CD4-positive, CD25-positive, alpha-beta regulatory T cell (primary cell): ENCODE measurements around the gene IRF2. TPM values are rescaled to one million over a fixed set of nuclear protein-coding genes. Genes with fewer than 3 reads are reported as not detected.

ENCODE experiments used
- ATAC-seq, 2 donors: fragments of 150-1000 bp; cut with Tn5 transposase; one replicate each; pipeline ENCODE4 v1.10.0; 2021; ENCODE audit warnings: low read depth in 2 of 2, moderate number of reproducible peaks in 2 of 2, moderate library complexity in 1 of 2
- DNase-seq, 3 donors: peaks; one replicate each; pipeline versions ENCODE4 v3.0.0 to v3.0.0-alpha.2; 2012 to 2022; ENCODE audit warnings: mixed read lengths in 1 of 3
- H3K27ac ChIP-seq: one replicate; pipeline ENCODE4 v1.7.0; 2013; ENCODE audit warnings: mild to moderate bottlenecking, low read length; ENCODE audit not compliant: insufficient read depth, poor library complexity, severe bottlenecking
- H3K27me3 ChIP-seq: one replicate; pipeline ENCODE4 v1.7.0; 2013; ENCODE audit warnings: low read length; ENCODE audit not compliant: control insufficient read depth, insufficient read depth
- H3K36me3 ChIP-seq: one replicate; pipeline ENCODE4 v1.7.0; 2013; ENCODE audit warnings: mild to moderate bottlenecking, low read length, moderate library complexity; ENCODE audit not compliant: control insufficient read depth, insufficient read depth
- H3K4me1 ChIP-seq: 2 replicates; pipeline ENCODE4 v1.7.0; 2013; ENCODE audit warnings: mild to moderate bottlenecking, low read length; ENCODE audit not compliant: insufficient read depth, control insufficient read depth, poor library complexity, severe bottlenecking
- H3K4me3 ChIP-seq: one replicate; pipeline ENCODE4 v1.7.0; 2013; ENCODE audit warnings: low read depth, mild to moderate bottlenecking, low read length, moderate library complexity
- H3K9me3 ChIP-seq, 2 experiments: 1 replicate in 1 of 2; 2 replicates in 1 of 2; pipeline ENCODE4 v1.7.0; 2013; ENCODE audit warnings: low read length in 2 of 2, mild to moderate bottlenecking in 1 of 2, moderate library complexity in 1 of 2; ENCODE audit not compliant: control insufficient read depth in 2 of 2
- H3K27ac Mint-ChIP-seq, 3 donors: one replicate each; pipeline ENCODE4 v1.8.0; 2020 to 2022; ENCODE audit warnings: mild to moderate bottlenecking in 3 of 3, mixed read lengths in 3 of 3, moderate library complexity in 2 of 3
- H3K27me3 Mint-ChIP-seq: one replicate; pipeline ENCODE4 v1.8.0; 2022; ENCODE audit warnings: mild to moderate bottlenecking, mixed read lengths
- H3K36me3 Mint-ChIP-seq: one replicate; pipeline ENCODE4 v1.8.0; 2020; ENCODE audit warnings: mixed read lengths
- H3K4me1 Mint-ChIP-seq, 4 donors: one replicate each; pipeline ENCODE4 v1.8.0; 2020 to 2022; ENCODE audit warnings: mixed read lengths in 4 of 4, mild to moderate bottlenecking in 1 of 4
- H3K4me3 Mint-ChIP-seq, 4 donors: one replicate each; pipeline ENCODE4 v1.8.0; 2020 to 2022; ENCODE audit warnings: mild to moderate bottlenecking in 4 of 4, mixed read lengths in 4 of 4, moderate library complexity in 3 of 4
- H3K9me3 Mint-ChIP-seq, 7 donors: one replicate each; pipeline ENCODE4 v1.8.0; 2020 to 2022; ENCODE audit warnings: mixed read lengths in 7 of 7, mild to moderate bottlenecking in 3 of 7, moderate library complexity in 2 of 7
- polyA plus RNA-seq, 4 donors: library from polyadenylated mRNA; unstranded; fragments of 300-500 nt; fragmentation: Illumina TruSeq; gene quantifications; one replicate each; pipeline ENCODE4 v1.2.3, GENCODE V29; 2021
- total RNA-seq: library from RNA; stranded (reverse); gene quantifications from one replicate; pipeline ENCODE4 v1.2.3, GENCODE V29; 2022

The IRF2 gene
- total and polyA plus RNA-seq, 5 donors from 2014 or later = 63.4 to 112 (median 98.3) TPM

- Histone ChIP-seq H3K27me3 (no peaks in the 10 kb centered on the region), H3K4me1 (peaks cover 47% of the 10 kb centered on the region), H3K9me3 (no peaks in the 10 kb centered on the region), H3K36me3 (peaks cover 76% of the 10 kb centered on the region), H3K27ac (peak overlapping the region; percentile 67), H3K4me3 (no peak overlapping the region)
- no peaks in the 10 kb centered on the region for H3K9me3 Mint-ChIP-seq
- ATAC-seq (peak; percentile 55 to 69), DNase-seq (peak in 1 of 3 donors; percentile 74)
- peak overlapping the region; percentile 34 to 82 (median 64) for H3K4me3 Mint-ChIP-seq
- H3K27ac Mint-ChIP-seq = peak overlapping the region; percentile 82 to 98 (median 92)
- peaks cover 58% of the 10 kb centered on the region for H3K36me3 Mint-ChIP-seq
- H3K27me3 Mint-ChIP-seq = no peaks in the 10 kb centered on the region
- peaks cover 25 to 73% (median 48%) of the 10 kb centered on the region in 4 donors for H3K4me1 Mint-ChIP-seq
Measured at GRCh38 chr4:184409911-184410692, 64.2 kb downstream of the IRF2 start.

- Mint-ChIP-seq H3K27me3 (no peaks in the 10 kb centered on the region), H3K4me3 (peak overlapping the region; percentile 34 to 82 (median 64)), H3K36me3 (peaks cover 57% of the 10 kb centered on the region), H3K9me3 (no peaks in the 10 kb centered on the region), H3K4me1 (peaks cover 25 to 68% (median 47%) of the 10 kb centered on the region in 4 donors), H3K27ac (peak overlapping the region; percentile 82 to 98 (median 92))
- ATAC-seq = no peak
- Histone ChIP-seq H3K9me3 (no peaks in the 10 kb centered on the region), H3K4me1 (peaks cover 47% of the 10 kb centered on the region), H3K27ac (peak overlapping the region; percentile 67), H3K27me3 (no peaks in the 10 kb centered on the region), H3K4me3 (peak overlapping the region; percentile 27), H3K36me3 (peaks cover 79% of the 10 kb centered on the region)
- DNase-seq = no peak
Measured at GRCh38 chr4:184409502-184409901, 64.8 kb downstream of the IRF2 start.

GRCh38 chr4:184408684-184409081 lies 65.7 kb downstream of the IRF2 start:
- Histone ChIP-seq H3K27me3 (no peaks in the 10 kb centered on the region), H3K4me3 (no peak overlapping the region), H3K9me3 (no peaks in the 10 kb centered on the region), H3K27ac (peak overlapping the region; percentile 67), H3K36me3 (peaks cover 77% of the 10 kb centered on the region), H3K4me1 (peaks cover 42% of the 10 kb centered on the region)
- no peaks in the 10 kb centered on the region for H3K9me3 Mint-ChIP-seq
- peak overlapping the region; percentile 67 to 98 (median 92) for H3K27ac Mint-ChIP-seq
- H3K27me3 Mint-ChIP-seq = no peaks in the 10 kb centered on the region
- peaks cover 21 to 60% (median 43%) of the 10 kb centered on the region in 4 donors for H3K4me1 Mint-ChIP-seq
- H3K36me3 Mint-ChIP-seq = peaks cover 49% of the 10 kb centered on the region
- DNase-seq (no peak), ATAC-seq (no peak)
- H3K4me3 Mint-ChIP-seq = peak overlapping the region in 2 of 4 donors; percentile 33 to 41

GRCh38 chr4:184408021-184408683 lies 66.2 kb downstream of the IRF2 start:
- H3K27ac ChIP-seq = peak overlapping the region; percentile 67
- Mint-ChIP-seq H3K27me3 (no peaks in the 10 kb centered on the region), H3K4me1 (peaks cover 16 to 59% (median 40%) of the 10 kb centered on the region in 4 donors), H3K9me3 (no peaks in the 10 kb centered on the region), H3K36me3 (peaks cover 52% of the 10 kb centered on the region), H3K4me3 (peak overlapping the region in 1 of 4 donors; percentile 15), H3K27ac (peak overlapping the region; percentile 83 to 97 (median 86))
- peaks cover 39% of the 10 kb centered on the region for H3K4me1 ChIP-seq
- DNase-seq (no peak), ATAC-seq (no peak)
- peaks cover 76% of the 10 kb centered on the region for H3K36me3 ChIP-seq
- H3K27me3 ChIP-seq = no peaks in the 10 kb centered on the region
- no peaks in the 10 kb centered on the region for H3K9me3 ChIP-seq
- H3K4me3 ChIP-seq = no peak overlapping the region

- H3K4me3 Mint-ChIP-seq = no peak overlapping the region
- no peak overlapping the region for H3K4me3 ChIP-seq
- peaks cover 34% of the 10 kb centered on the region for H3K4me1 ChIP-seq
- H3K9me3 Mint-ChIP-seq = no peaks in the 10 kb centered on the region
- H3K9me3 ChIP-seq = no peaks in the 10 kb centered on the region
- H3K27me3 ChIP-seq = no peaks in the 10 kb centered on the region
- no peaks in the 10 kb centered on the region for H3K27me3 Mint-ChIP-seq
- H3K27ac Mint-ChIP-seq = peak overlapping the region; percentile 27 to 86 (median 56)
- DNase-seq = no peak
- ATAC-seq = no peak
- H3K36me3 ChIP-seq = peaks cover 80% of the 10 kb centered on the region
- peaks cover 59% of the 10 kb centered on the region for H3K36me3 Mint-ChIP-seq
- H3K27ac ChIP-seq = no peak overlapping the region
- H3K4me1 Mint-ChIP-seq = peaks cover 10 to 51% (median 41%) of the 10 kb centered on the region in 4 donors
Measured at GRCh38 chr4:184406958-184407391, 67.4 kb downstream of the IRF2 start.

- H3K27me3 Mint-ChIP-seq = no peaks in the 10 kb centered on the region
- no peak overlapping the region for H3K4me3 ChIP-seq
- H3K36me3 ChIP-seq = peaks cover 92% of the 10 kb centered on the region
- no peaks in the 10 kb centered on the region for H3K9me3 Mint-ChIP-seq
- H3K9me3 ChIP-seq = no peaks in the 10 kb centered on the region
- H3K27ac ChIP-seq = no peak overlapping the region
- no peak overlapping the region for H3K4me3 Mint-ChIP-seq
- no peaks in the 10 kb centered on the region for H3K27me3 ChIP-seq
- peaks cover 76% of the 10 kb centered on the region for H3K36me3 Mint-ChIP-seq
- ATAC-seq (no peak), DNase-seq (no peak)
- peaks cover 10 to 34% (median 25%) of the 10 kb centered on the region in 4 donors for H3K4me1 Mint-ChIP-seq
- H3K27ac Mint-ChIP-seq = no peak overlapping the region
- H3K4me1 ChIP-seq = peaks cover 21% of the 10 kb centered on the region
Measured at GRCh38 chr4:184404047-184404446, 70.3 kb downstream of the IRF2 start.

- H3K4me3 ChIP-seq = no peak overlapping the region
- H3K27ac Mint-ChIP-seq = peak overlapping the region; percentile 21 to 90 (median 68)
- peaks cover 91% of the 10 kb centered on the region for H3K36me3 ChIP-seq
- H3K4me1 Mint-ChIP-seq = peaks cover 10 to 30% (median 20%) of the 10 kb centered on the region in 4 donors
- no peak overlapping the region for H3K4me3 Mint-ChIP-seq
- H3K27ac ChIP-seq = no peak overlapping the region
- DNase-seq (no peak), ATAC-seq (no peak)
- H3K27me3 ChIP-seq = no peaks in the 10 kb centered on the region
- H3K36me3 Mint-ChIP-seq = peaks cover 74% of the 10 kb centered on the region
- H3K9me3 Mint-ChIP-seq = no peaks in the 10 kb centered on the region
- H3K4me1 ChIP-seq = peaks cover 14% of the 10 kb centered on the region
- no peaks in the 10 kb centered on the region for H3K9me3 ChIP-seq
- no peaks in the 10 kb centered on the region for H3K27me3 Mint-ChIP-seq
Measured at GRCh38 chr4:184403384-184403781, 71.0 kb downstream of the IRF2 start.
